Activated naive CD4-positive, alpha-beta T cell treated with anti-CD3 and anti-CD28 coated beads, Interleukin-2, amount 50 U/mL, for 16 hours (primary cell): ENCODE data around the gene SEMA3F.

Source experiments
- DNase-seq: peaks from one replicate; pipeline ENCODE4 v3.0.0-alpha.2; 2020

Gene SEMA3F

GRCh38 chr3:50133283-50133615 is 21.9 kb upstream of the SEMA3F start:
- no peak for DNase-seq

GRCh38 chr3:50134367-50134766 is 20.8 kb upstream of the SEMA3F start:
- DNase-seq: no peak

- DNase-seq: no peak
Measured at GRCh38 chr3:50135964-50136363, 19.2 kb upstream of the SEMA3F start.

GRCh38 chr3:50136714-50137405 is 18.3 kb upstream of the SEMA3F start:
- DNase-seq: no peak

- DNase-seq: no peak
Measured at GRCh38 chr3:50137531-50137930, 17.6 kb upstream of the SEMA3F start.

GRCh38 chr3:50138266-50139200 is 16.6 kb upstream of the SEMA3F start:
- DNase-seq: no peak

- no peak for DNase-seq
Measured at GRCh38 chr3:50139308-50139707, 15.8 kb upstream of the SEMA3F start.

- DNase-seq: no peak
Measured at GRCh38 chr3:50139718-50140423, 15.3 kb upstream of the SEMA3F start.

GRCh38 chr3:50140990-50141389 is 14.1 kb upstream of the SEMA3F start:
- no peak for DNase-seq

- no peak for DNase-seq
Measured at GRCh38 chr3:50146316-50146901, 8.7 kb upstream of the SEMA3F start.

GRCh38 chr3:50147016-50147415 is 8.1 kb upstream of the SEMA3F start:
- no peak for DNase-seq

GRCh38 chr3:50147447-50147846 is 7.7 kb upstream of the SEMA3F start:
- no peak for DNase-seq

GRCh38 chr3:50147861-50148260 is 7.3 kb upstream of the SEMA3F start:
- no peak for DNase-seq

- no peak for DNase-seq
Measured at GRCh38 chr3:50150404-50150750, 4.7 kb upstream of the SEMA3F start.

- DNase-seq: no peak
Measured at GRCh38 chr3:50150863-50151686, 4.0 kb upstream of the SEMA3F start.

GRCh38 chr3:50151728-50152127 is 3.4 kb upstream of the SEMA3F start:
- DNase-seq: no peak

- no peak for DNase-seq
Measured at GRCh38 chr3:50153782-50154475, 1.2 kb upstream of the SEMA3F start.

GRCh38 chr3:50154476-50154839 is 666 bp upstream of the SEMA3F start:
- DNase-seq: no peak

- no peak for DNase-seq
Measured at GRCh38 chr3:50155491-50155878, 361 bp downstream of the SEMA3F start.

GRCh38 chr3:50155891-50156290 is 767 bp downstream of the SEMA3F start:
- no peak for DNase-seq

GRCh38 chr3:50156549-50157493 is 1.7 kb downstream of the SEMA3F start:
- no peak for DNase-seq
